22Rv1 (cell line): Measurements from ENCODE around the gene TSPAN33.

Source experiments
- CTCF ChIP-seq: fragments of 450-650 bp; IDR thresholded peaks from 2 replicates; pipeline ENCODE4 v1.5.1; 2017; ENCODE audit warnings: mild to moderate bottlenecking
- ZFX ChIP-seq: fragments of 450-650 bp; IDR thresholded peaks from 2 replicates; pipeline ENCODE4 v1.6.1; 2017; ENCODE audit warnings: antibody characterized with exemption, borderline replicate concordance

GRCh38 chr7:129122078-129122750 lies 22.3 kb upstream of the TSPAN33 start:
- TF ChIP-seq CTCF = no peak
- no peak for TF ChIP-seq ZFX
